GOT3 (cell line): ENCODE results near the gene PINK1.
"Not testable (repeated sequence)": the region's sequence is repeated elsewhere in the genome, so short reads cannot be mapped to it uniquely, and the experiment has no call there.

Experiments used
- DNase-seq: peaks from one replicate; lab custom pipeline; 2025; ENCODE audit warnings: mixed read lengths; lab: John Stamatoyannopoulos, UW

The PINK1 gene

GRCh38 chr1:20644416-20644815 is 11.2 kb downstream of the PINK1 start:
- DNase-seq = no peak

- DNase-seq = no peak
Measured at GRCh38 chr1:20645414-20645813, 12.2 kb downstream of the PINK1 start.

- no peak for DNase-seq
Measured at GRCh38 chr1:20648438-20648837, 15.2 kb downstream of the PINK1 start.

GRCh38 chr1:20648946-20649345 is 15.7 kb downstream of the PINK1 start:
- no peak for DNase-seq

- no peak for DNase-seq
Measured at GRCh38 chr1:20652300-20652699, 19.0 kb downstream of the PINK1 start.

- no peak for DNase-seq
Measured at GRCh38 chr1:20654104-20654690, 20.9 kb downstream of the PINK1 start.

GRCh38 chr1:20657024-20657423 is 23.8 kb downstream of the PINK1 start:
- no peak for DNase-seq

- no peak for DNase-seq
Measured at GRCh38 chr1:20658166-20658915, 25.1 kb downstream of the PINK1 start.

- no peak for DNase-seq
Measured at GRCh38 chr1:20660363-20660762, 27.1 kb downstream of the PINK1 start.

GRCh38 chr1:20660847-20661206 is 27.6 kb downstream of the PINK1 start:
- no peak for DNase-seq

- peak; percentile 77 for DNase-seq
Measured at GRCh38 chr1:20661207-20662109, 28.2 kb downstream of the PINK1 start, which contains the start of gene DDOST. Gene DDOST, minus strand, starts transcription at chr1:20661369. Its CDS starts 19 bp downstream, at chr1:20661350.

- DNase-seq = no peak
Measured at GRCh38 chr1:20662110-20662475, 28.8 kb downstream of the PINK1 start.

- DNase-seq = no peak
Measured at GRCh38 chr1:20663365-20663764, 30.1 kb downstream of the PINK1 start.

GRCh38 chr1:20663969-20664715 is 30.9 kb downstream of the PINK1 start:
- DNase-seq = no peak

- DNase-seq = no peak
Measured at GRCh38 chr1:20665726-20666125, 32.5 kb downstream of the PINK1 start.

- no peak for DNase-seq
Measured at GRCh38 chr1:20666146-20666545, 32.9 kb downstream of the PINK1 start.

GRCh38 chr1:20666804-20667203 is 33.5 kb downstream of the PINK1 start:
- DNase-seq = no peak

GRCh38 chr1:20668581-20668980 is 35.3 kb downstream of the PINK1 start:
- DNase-seq = no peak

GRCh38 chr1:20670936-20671335 is 37.7 kb downstream of the PINK1 start:
- no peak for DNase-seq

- no peak for DNase-seq
Measured at GRCh38 chr1:20672265-20672632, 39.0 kb downstream of the PINK1 start.

- not testable (repeated sequence) for DNase-seq
Measured at GRCh38 chr1:20673626-20674025, 40.4 kb downstream of the PINK1 start.

GRCh38 chr1:20678599-20678998 is 45.3 kb downstream of the PINK1 start:
- no peak for DNase-seq
